NCI-H526 treated with DMSO at 0.1 percent for 48 hours (cell line): ENCODE results near the gene CHD9.
"Not testable (repeated sequence)": the region's sequence is repeated elsewhere in the genome, so short reads cannot be mapped to it uniquely, and the experiment has no call there.

Experiments used
- DNase-seq: peaks from one replicate; lab custom pipeline; 2025; lab: John Stamatoyannopoulos, UW

CHD9 gene

GRCh38 chr16:53075461-53075860, 20.7 kb downstream of the CHD9 start:
- not testable (repeated sequence) for DNase-seq

DNA sequence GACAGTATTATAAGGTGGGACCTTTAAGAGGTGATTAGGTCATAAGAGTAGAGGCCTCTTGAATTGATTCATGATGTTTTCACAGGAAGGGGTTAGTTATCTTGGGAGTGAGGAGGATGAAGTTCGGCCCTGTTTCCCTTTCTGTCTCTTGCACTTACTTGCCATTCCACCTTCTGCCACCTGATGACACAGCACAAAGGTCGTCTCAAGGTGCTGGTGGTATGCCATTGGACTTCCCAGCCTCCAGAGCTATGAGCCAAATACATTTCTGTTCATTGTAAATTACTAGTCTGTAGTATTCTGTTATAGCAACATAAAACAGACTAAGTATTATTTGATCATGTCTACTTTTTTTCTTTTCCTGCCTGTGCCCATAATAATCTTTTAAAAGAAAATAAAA, 23.5 kb downstream of the CHD9 start:
- DNase-seq, result no peak

- no peak for DNase-seq
Observed at GRCh38 chr16:53078765-53079485, 24.1 kb downstream of the CHD9 start.

DNA sequence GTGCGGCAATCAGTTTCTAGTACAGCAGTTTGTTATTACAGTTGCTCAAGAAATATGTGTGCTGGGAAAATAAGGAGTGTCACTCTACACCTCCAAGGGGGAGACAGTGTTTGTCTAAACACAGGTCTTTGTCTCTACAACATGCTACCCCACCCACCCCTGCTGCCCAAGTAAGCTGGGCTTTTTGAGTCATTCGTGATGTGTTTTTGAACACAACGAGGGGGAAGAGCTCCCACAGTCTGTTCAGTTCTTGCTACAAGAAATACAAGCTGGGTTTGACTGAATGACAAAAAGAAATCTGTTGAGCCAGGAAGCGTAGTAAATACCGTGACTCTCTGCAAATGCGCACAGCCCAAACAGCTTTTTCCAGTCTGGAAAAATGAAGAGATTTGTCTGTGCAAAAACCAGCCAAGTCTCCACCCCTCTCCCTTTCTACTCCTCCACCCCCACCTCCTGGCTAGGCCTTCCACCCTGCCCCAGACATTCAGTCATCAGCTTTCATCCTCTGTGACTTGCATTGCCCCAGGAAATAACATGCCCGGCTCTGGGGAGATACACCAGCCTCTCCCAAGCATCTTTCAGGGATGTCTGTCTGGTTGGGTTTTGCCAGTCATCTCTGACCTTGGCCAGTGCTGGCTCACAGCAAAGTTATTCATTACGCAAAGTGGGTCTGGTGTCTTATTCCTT, 25.7 kb downstream of the CHD9 start:
- no peak for DNase-seq

DNA sequence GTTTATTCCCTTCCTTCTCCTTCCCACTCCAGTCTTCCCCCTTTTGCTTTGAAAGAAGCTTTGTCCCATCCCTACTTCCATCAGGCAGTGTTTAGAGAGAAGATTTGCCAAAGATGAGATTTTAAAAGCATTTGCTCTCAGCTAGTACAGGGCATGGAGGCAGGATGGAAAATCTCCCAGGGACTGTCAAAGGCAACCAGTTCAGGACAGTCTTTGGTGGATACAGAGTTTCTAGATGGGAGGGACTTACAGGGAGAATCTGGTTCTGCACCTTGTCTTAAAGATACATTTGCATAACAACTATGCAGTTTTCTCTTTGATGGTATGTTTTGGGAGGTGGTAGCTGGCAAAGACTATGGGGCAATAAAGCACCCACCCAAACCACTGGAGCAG, 26.2 kb downstream of the CHD9 start:
- no peak for DNase-seq

GRCh38 chr16:53081686-53082407, 27.1 kb downstream of the CHD9 start:
- DNase-seq, result no peak

- DNase-seq, result no peak
Observed at GRCh38 chr16:53082509-53082908, 27.7 kb downstream of the CHD9 start.

DNA sequence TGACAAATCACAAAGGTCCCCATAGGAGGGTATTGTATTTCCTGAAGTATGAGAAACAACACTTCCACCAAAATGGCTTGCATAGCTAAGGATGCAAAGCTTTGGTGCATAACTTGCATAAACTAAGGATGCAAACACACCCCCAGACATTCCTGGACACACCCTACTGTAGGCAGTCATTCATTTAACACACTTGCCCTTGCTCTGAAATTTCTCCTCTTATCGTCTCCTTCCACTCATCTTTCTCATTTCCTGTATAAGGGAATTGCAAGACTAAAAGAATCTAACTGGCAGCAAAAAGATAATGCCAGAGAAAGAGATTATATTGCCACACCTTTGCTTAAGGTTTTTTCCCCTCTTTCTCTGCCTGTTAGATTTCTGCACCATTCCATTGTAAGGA, 28.3 kb downstream of the CHD9 start:
- no peak for DNase-seq

DNA sequence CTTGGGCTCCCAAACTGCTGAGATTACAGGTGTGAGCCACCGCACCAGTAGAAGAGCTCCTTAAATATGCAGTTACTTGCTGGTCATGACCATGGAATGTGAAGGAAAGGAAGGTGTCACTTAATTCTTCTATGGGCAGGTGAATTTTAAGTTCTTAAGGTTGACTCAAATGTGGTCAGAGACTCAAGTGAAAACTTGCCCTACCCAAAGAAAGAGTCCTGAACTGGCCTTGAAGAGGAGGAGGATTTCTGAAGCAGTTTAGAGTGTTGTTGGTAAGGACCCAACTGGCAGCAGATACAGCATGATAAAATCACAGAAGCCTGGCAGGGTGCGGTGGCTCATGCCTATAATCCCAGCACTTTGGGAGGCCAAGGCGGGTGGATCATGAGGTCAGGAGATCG, 29.4 kb downstream of the CHD9 start:
- no peak for DNase-seq

- DNase-seq, result no peak
Observed at GRCh38 chr16:53084746-53085334, 30.0 kb downstream of the CHD9 start.

GRCh38 chr16:53085369-53085843, 30.6 kb downstream of the CHD9 start:
- no peak for DNase-seq

DNA sequence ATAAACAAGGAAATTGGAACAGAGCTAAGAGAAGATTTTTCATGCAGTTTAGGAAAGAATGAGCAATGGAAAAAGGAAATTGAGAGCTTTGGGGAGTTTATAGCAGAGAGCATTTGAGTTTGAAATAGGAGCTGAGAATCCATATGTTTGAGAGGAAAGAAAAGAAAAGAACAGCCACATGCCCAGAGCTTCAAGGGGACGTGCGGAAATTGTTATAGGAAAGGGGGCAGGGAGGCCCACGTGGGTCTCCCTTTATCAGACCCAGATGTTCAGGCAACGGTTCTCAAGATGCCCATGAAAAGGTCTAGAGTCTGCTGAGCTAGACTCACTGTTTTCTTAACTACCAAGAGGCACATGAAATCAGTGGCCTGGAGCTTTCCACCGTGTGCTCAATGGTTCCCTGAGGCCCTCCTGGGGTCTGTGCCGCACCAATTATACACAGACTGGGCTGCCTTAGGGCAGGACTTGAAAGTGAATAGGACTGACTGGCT, 31.2 kb downstream of the CHD9 start:
- no peak for DNase-seq

GRCh38 chr16:53087101-53087500, 32.3 kb downstream of the CHD9 start:
- DNase-seq, result no peak

- DNase-seq, result no peak
Observed at GRCh38 chr16:53089434-53090285, 34.9 kb downstream of the CHD9 start.

DNA sequence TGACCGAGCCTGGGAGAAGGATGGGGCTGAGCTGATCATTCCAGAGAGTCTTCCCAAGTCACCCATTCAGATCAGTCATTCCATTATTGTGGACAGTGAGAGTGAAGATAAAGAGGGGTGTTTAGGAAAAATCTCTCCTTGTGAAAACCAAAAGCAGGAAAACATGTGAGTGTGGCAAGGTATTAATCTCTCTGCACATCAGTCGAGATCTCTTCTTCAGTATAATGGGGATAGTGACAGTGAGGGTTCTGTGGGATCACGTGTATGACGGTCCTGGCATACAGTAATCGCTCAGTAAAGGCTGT, 35.4 kb downstream of the CHD9 start:
- DNase-seq, result no peak

GRCh38 chr16:53090591-53091411, 36.0 kb downstream of the CHD9 start:
- no peak for DNase-seq

DNA sequence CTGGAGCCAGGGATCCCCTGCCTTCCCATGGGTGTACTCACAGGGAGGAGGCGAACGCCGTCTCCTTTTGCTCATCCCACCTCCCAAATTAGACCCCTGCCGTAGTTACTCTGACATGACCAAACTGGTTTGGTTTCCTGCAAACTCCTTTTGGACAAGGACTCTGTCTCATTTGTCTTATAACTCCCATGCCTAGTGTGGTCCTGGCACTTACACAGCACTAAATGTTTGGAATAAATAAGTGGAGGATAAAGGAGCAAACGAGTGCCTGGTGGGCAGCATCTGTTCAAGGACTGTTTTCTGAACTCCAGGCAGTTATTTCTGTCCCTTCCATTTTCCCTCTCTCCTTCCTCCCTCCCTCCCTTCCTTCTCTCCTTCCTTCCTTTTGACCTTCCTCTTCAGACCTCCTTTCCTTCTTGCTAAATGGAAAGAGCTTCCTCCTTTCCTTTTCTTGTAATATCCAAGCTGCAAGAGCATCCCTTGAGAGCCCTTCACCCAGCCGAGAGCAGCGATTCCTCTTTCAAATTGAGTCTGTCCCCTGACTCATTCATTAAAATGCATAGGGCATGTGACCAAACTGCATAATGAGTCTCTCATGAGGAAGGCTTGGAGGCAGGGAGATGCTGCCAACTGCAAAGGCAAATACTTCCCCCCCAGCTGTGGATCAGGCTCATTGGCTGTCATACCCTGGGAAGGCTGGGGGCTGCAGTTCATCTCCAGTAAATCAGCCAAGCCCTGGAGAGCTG, 36.8 kb downstream of the CHD9 start:
- DNase-seq, result peak; percentile 78

DNA sequence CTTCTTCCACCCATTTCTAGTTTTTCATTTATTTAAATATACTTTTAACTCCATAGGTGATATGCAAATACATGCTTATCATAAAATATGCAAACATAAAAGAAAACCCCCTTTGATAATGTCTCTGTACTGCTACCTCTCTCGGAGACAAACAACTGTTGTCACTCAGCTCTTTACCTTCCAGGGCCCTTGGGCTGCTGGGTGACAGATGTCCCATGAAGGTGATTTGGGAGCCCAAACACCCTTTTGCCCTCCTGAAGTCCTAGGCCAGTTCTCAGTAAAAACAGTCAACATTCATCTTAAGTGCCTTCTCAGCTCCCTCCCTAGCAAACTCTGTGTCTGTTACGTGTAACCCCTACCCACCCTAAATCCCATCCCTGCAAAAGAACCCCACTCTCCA, 37.5 kb downstream of the CHD9 start:
- no peak for DNase-seq

GRCh38 chr16:53093162-53093744, 38.5 kb downstream of the CHD9 start:
- DNase-seq, result no peak
